Spleen (tissue), 7 donors: ENCODE results near the gene ABCB4.

ENCODE experiments used
- POLR2A ChIP-seq, 3 donors: fragments of 450-650 bp; IDR thresholded peaks; one replicate each; pipeline ENCODE4 v1.5.1; 2017; ENCODE audit warnings: antibody characterized with exemption in 3 of 3, mild to moderate bottlenecking in 1 of 3
- POLR2AphosphoS5 ChIP-seq, 3 donors: sonication (generic); formaldehyde crosslinking; IDR thresholded peaks; one replicate each; pipeline ENCODE4 v1.5.1; 2017; ENCODE audit warnings: antibody characterized with exemption in 3 of 3
- TF ChIP-seq, protein P1 (sequence below), 11 experiments: fragments of 200-600 bp in 7 of 11; fragments of 450-650 bp in 4 of 11; sonication (generic) in 4 of 11; IDR thresholded peaks in 8 of 11; conservative IDR thresholded peaks in 3 of 11; 1 replicate in 7 of 11; 2 replicates in 4 of 11; pipeline versions ENCODE4 v1.4.0 to v1.8.0; 2016 to 2021; ENCODE audit warnings: antibody characterized with exemption in 11 of 11, inconsistent platforms in 4 of 11, mild to moderate bottlenecking in 1 of 11
- donor health status: DM: no; HTN: no; CAD: no; lungs with moderate emphysema.
- donor health status: DM: no; HTN: no; CAD: no.
- donor health status: DM: no; HTN: no; CAD: no.

DNA sequence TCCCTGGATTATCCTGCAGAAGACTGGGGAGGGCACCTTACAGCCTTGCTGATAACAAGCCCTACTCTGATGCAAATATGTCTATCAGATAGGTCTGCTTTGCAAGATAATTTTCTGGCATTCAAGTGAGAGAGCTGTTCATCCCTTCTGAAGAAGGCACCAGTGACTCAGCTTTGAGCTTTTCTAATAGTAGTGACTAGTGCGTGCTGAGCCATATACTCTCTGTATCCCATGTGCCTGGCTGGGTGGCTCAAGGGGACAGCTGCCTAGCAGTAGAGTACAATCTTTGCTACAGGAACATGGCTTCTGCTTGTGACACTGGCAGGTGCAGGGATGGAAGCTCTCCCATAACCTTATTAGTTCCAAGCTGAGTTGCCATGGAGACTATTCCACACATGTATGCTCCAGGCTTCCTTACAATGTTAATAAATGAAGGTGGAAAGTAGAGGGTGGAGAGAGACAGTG, 35.0 kb upstream of the ABCB4 start:
- TF ChIP-seq, protein P1, sequence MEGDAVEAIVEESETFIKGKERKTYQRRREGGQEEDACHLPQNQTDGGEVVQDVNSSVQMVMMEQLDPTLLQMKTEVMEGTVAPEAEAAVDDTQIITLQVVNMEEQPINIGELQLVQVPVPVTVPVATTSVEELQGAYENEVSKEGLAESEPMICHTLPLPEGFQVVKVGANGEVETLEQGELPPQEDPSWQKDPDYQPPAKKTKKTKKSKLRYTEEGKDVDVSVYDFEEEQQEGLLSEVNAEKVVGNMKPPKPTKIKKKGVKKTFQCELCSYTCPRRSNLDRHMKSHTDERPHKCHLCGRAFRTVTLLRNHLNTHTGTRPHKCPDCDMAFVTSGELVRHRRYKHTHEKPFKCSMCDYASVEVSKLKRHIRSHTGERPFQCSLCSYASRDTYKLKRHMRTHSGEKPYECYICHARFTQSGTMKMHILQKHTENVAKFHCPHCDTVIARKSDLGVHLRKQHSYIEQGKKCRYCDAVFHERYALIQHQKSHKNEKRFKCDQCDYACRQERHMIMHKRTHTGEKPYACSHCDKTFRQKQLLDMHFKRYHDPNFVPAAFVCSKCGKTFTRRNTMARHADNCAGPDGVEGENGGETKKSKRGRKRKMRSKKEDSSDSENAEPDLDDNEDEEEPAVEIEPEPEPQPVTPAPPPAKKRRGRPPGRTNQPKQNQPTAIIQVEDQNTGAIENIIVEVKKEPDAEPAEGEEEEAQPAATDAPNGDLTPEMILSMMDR (IDR thresholded peaks at IDR 0.05 in 8 of 11, conservative IDR thresholded peaks at IDR 0.05 in 3 of 11) = no peak
- TF ChIP-seq POLR2A (IDR thresholded peaks at IDR 0.05) (no peak), POLR2AphosphoS5 (IDR thresholded peaks at IDR 0.05) (no peak)
